SK-N-DZ (cell line): ENCODE measurements around the gene GRM8.
A peak's percentile ranks its signal among the peaks of the same experiment; 100 is the strongest.

ENCODE experiments used
- DNase-seq: peaks from one replicate; pipeline ENCODE4 v3.0.0-alpha.2; 2015; ENCODE audit warnings: low spot score

Gene GRM8

GRCh38 chr7:127034186-127034806, 218.4 kb downstream of the GRM8 start:
- no peak for DNase-seq

GRCh38 chr7:127029823-127030222, 222.9 kb downstream of the GRM8 start:
- no peak for DNase-seq

GRCh38 chr7:127021857-127022256, 230.9 kb downstream of the GRM8 start:
- DNase-seq, result no peak

GRCh38 chr7:127021019-127021738, 231.6 kb downstream of the GRM8 start:
- no peak for DNase-seq

- no peak for DNase-seq
These were observed 233.9 kb downstream of the GRM8 start for GRCh38 chr7:127018889-127019288.

GRCh38 chr7:127017196-127017595, 235.5 kb downstream of the GRM8 start:
- DNase-seq, result no peak

GRCh38 chr7:127000725-127001124, 252.0 kb downstream of the GRM8 start:
- DNase-seq, result no peak

- DNase-seq, result no peak
These were observed 256.1 kb downstream of the GRM8 start for GRCh38 chr7:126996659-126997058.

- no peak for DNase-seq
These were observed 259.0 kb downstream of the GRM8 start for GRCh38 chr7:126993626-126994213.

GRCh38 chr7:126988022-126988421, 264.7 kb downstream of the GRM8 start:
- no peak for DNase-seq

- DNase-seq, result no peak
These were observed 273.0 kb downstream of the GRM8 start for GRCh38 chr7:126979722-126980121.

- DNase-seq, result no peak
These were observed 273.9 kb downstream of the GRM8 start for GRCh38 chr7:126978865-126979264.

GRCh38 chr7:126973066-126973465, 279.7 kb downstream of the GRM8 start:
- DNase-seq, result no peak

- DNase-seq, result no peak
These were observed 280.2 kb downstream of the GRM8 start for GRCh38 chr7:126972571-126972970.

GRCh38 chr7:126959649-126960048, 293.1 kb downstream of the GRM8 start:
- DNase-seq, result peak; percentile 95

GRCh38 chr7:126958367-126958766, 294.4 kb downstream of the GRM8 start:
- DNase-seq, result no peak

- no peak for DNase-seq
These were observed 295.3 kb downstream of the GRM8 start for GRCh38 chr7:126957443-126957842.

GRCh38 chr7:126953461-126953860, 299.3 kb downstream of the GRM8 start:
- DNase-seq, result no peak

GRCh38 chr7:126948664-126949063, 304.1 kb downstream of the GRM8 start:
- DNase-seq, result no peak

GRCh38 chr7:126940723-126941307, 311.9 kb downstream of the GRM8 start:
- DNase-seq, result no peak

- DNase-seq, result no peak
These were observed 315.6 kb downstream of the GRM8 start for GRCh38 chr7:126937171-126937570.

GRCh38 chr7:126931581-126931980, 321.2 kb downstream of the GRM8 start:
- DNase-seq, result no peak

- DNase-seq, result no peak
These were observed 322.6 kb downstream of the GRM8 start for GRCh38 chr7:126930166-126930565.
